Stomach (tissue), 4 donors: ENCODE results near the gene UMAD1.

Experiments used
- EP300 ChIP-seq: sonication (generic); formaldehyde crosslinking; IDR thresholded peaks from one replicate; pipeline ENCODE4 v1.6.1; 2017; ENCODE audit warnings: antibody characterized with exemption
- POLR2A ChIP-seq, 4 donors: fragments of 450-650 bp; IDR thresholded peaks; one replicate each; pipeline ENCODE4 v1.6.1; 2016; ENCODE audit warnings: antibody characterized with exemption in 4 of 4, control low read depth in 2 of 4, mild to moderate bottlenecking in 1 of 4, moderate library complexity in 1 of 4
- POLR2AphosphoS5 ChIP-seq, 3 donors: sonication (generic); formaldehyde crosslinking; IDR thresholded peaks; one replicate each; pipeline ENCODE4 v1.6.1; 2016; ENCODE audit warnings: antibody characterized with exemption in 3 of 3
- TF ChIP-seq, protein P1 (sequence below), 7 experiments: fragments of 450-650 bp in 4 of 7; fragments of 200-600 bp in 3 of 7; sonication (generic) in 3 of 7; IDR thresholded peaks; one replicate each; pipeline ENCODE4 v1.5.1; 2016 to 2019; ENCODE audit warnings: antibody characterized with exemption in 7 of 7, control low read depth in 2 of 7, mild to moderate bottlenecking in 1 of 7

DNA sequence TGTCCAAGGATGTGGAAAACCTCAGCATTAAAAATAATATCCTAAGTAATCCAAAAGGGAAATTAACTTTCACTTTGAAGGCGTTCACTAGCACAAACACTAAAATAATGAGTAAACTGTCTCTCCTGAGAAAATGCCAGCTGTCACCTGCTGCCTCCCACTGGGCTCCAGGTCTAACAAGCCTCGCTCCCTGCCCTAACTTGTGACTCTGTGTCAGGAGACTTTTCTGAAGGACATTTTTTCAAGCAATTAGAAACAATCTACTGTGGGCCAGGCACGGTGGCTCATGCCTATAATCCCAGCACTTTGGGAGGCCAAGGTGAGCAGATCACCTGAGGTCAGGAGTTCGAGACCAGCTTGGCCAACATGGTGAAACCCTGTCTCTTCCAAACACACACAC is 255.2 kb downstream of the UMAD1 start:
- TF ChIP-seq POLR2A (IDR thresholded peaks at IDR 0.05): no peak
- TF ChIP-seq, protein P1, sequence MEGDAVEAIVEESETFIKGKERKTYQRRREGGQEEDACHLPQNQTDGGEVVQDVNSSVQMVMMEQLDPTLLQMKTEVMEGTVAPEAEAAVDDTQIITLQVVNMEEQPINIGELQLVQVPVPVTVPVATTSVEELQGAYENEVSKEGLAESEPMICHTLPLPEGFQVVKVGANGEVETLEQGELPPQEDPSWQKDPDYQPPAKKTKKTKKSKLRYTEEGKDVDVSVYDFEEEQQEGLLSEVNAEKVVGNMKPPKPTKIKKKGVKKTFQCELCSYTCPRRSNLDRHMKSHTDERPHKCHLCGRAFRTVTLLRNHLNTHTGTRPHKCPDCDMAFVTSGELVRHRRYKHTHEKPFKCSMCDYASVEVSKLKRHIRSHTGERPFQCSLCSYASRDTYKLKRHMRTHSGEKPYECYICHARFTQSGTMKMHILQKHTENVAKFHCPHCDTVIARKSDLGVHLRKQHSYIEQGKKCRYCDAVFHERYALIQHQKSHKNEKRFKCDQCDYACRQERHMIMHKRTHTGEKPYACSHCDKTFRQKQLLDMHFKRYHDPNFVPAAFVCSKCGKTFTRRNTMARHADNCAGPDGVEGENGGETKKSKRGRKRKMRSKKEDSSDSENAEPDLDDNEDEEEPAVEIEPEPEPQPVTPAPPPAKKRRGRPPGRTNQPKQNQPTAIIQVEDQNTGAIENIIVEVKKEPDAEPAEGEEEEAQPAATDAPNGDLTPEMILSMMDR (IDR thresholded peaks at IDR 0.05): no peak
- TF ChIP-seq POLR2AphosphoS5 (IDR thresholded peaks at IDR 0.05): no peak
- no peak for TF ChIP-seq EP300
